ENCODE measurements around the gene ADCK2.
A peak's percentile ranks its signal among the peaks of the same experiment; 100 is the strongest.

Gene ADCK2

GRCh38 chr7:140659856-140660255 is 12.9 kb upstream of the ADCK2 start:
- TF ChIP-seq CREB1 (IDR thresholded peaks at IDR 0.05; ENCODE audit: low read depth) (no peak), EGR1 (IDR thresholded peaks at IDR 0.05) (no peak), TAF1 (IDR thresholded peaks at IDR 0.05; ENCODE audit: low read depth) (no peak), REST (IDR thresholded peaks at IDR 0.05; ENCODE audit: low read depth) (no peak), NFIC (IDR thresholded peaks at IDR 0.05) (no peak), CEBPB (IDR thresholded peaks at IDR 0.05) (no peak)

- TF ChIP-seq EGR1 (IDR thresholded peaks at IDR 0.05) (no peak), REST (IDR thresholded peaks at IDR 0.05; ENCODE audit: low read depth) (no peak), RAD21 (IDR thresholded peaks at IDR 0.05; ENCODE audit: low read depth) (peak; percentile 40), FOXM1 (IDR thresholded peaks at IDR 0.05; ENCODE audit: borderline replicate concordance, low read depth) (no peak), ZBTB7A (IDR thresholded peaks at IDR 0.05; ENCODE audit: low read depth) (no peak), CREB1 (IDR thresholded peaks at IDR 0.05; ENCODE audit: low read depth) (no peak)
These were observed 11.6 kb upstream of the ADCK2 start for GRCh38 chr7:140661124-140661523.

DNA sequence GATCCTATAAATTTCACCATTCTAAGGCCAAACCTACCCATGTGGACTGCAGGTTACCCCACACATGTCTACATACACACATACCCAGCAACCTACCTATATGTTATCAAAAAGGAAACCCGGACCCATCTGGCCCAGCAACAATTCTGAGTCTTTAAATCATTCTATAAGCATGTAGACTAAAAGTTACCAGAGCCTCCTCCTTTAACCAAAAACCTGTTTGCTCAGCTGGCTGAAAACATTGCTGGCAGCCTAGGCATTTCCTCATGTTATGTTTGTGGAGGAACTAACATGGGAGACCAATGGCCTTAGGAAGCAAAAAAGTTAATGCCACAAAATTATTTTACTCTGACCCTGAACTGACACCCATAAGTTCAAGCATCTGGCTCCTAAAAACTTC is 5.3 kb upstream of the ADCK2 start:
- no peak for TF ChIP-seq TEAD4 (IDR thresholded peaks at IDR 0.05)
- TF ChIP-seq, protein P1, sequence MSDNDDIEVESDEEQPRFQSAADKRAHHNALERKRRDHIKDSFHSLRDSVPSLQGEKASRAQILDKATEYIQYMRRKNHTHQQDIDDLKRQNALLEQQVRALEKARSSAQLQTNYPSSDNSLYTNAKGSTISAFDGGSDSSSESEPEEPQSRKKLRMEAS (IDR thresholded peaks at IDR 0.05) = no peak
- no peak for TF ChIP-seq TCF12 (IDR thresholded peaks at IDR 0.05; ENCODE audit: low read depth)
- no peak for TF ChIP-seq FOXM1 (IDR thresholded peaks at IDR 0.05; ENCODE audit: borderline replicate concordance, low read depth)
- no peak for TF ChIP-seq RAD21 (IDR thresholded peaks at IDR 0.05; ENCODE audit: low read depth)
- TF ChIP-seq REST (IDR thresholded peaks at IDR 0.05; ENCODE audit: low read depth) = no peak
- TF ChIP-seq NFIC (IDR thresholded peaks at IDR 0.05) = no peak
- TF ChIP-seq EGR1 (IDR thresholded peaks at IDR 0.05) = no peak
- TF ChIP-seq YY1 (IDR thresholded peaks at IDR 0.05; ENCODE audit: low read depth) = no peak
- no peak for TF ChIP-seq CREB1 (IDR thresholded peaks at IDR 0.05; ENCODE audit: low read depth)
- no peak for TF ChIP-seq ZBTB7A (IDR thresholded peaks at IDR 0.05; ENCODE audit: low read depth)

DNA sequence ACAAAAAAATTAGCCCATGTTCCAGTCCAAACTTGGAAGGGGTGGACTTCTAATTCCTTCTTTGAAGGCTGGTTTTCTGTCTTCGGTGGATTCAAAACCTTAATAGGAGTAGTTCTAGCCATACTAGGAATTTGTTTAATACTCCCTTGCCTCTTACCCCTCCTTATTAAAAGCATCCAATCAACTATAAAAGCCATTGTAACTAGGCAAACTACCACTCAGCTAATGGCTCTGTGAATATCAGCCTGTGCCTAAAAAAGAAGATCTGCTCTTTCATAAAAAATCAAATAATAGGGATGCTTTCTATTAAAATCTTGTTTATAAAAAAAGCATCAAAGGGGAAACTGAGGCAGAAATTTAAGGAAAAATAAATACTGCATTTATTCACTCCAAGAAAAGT is 4.1 kb upstream of the ADCK2 start:
- TF ChIP-seq TAF1 (IDR thresholded peaks at IDR 0.05; ENCODE audit: low read depth) (no peak), CEBPB (IDR thresholded peaks at IDR 0.05) (no peak), TCF12 (IDR thresholded peaks at IDR 0.05; ENCODE audit: low read depth) (no peak), EGR1 (IDR thresholded peaks at IDR 0.05) (no peak), FOXM1 (IDR thresholded peaks at IDR 0.05; ENCODE audit: borderline replicate concordance, low read depth) (no peak), NFIC (IDR thresholded peaks at IDR 0.05) (no peak), TEAD4 (IDR thresholded peaks at IDR 0.05) (no peak), EP300 (IDR thresholded peaks at IDR 0.05; ENCODE audit: borderline replicate concordance) (no peak), ZBTB7A (IDR thresholded peaks at IDR 0.05; ENCODE audit: low read depth) (no peak), CREB1 (IDR thresholded peaks at IDR 0.05; ENCODE audit: low read depth) (no peak), REST (IDR thresholded peaks at IDR 0.05; ENCODE audit: low read depth) (no peak), RAD21 (IDR thresholded peaks at IDR 0.05; ENCODE audit: low read depth) (no peak), YY1 (IDR thresholded peaks at IDR 0.05; ENCODE audit: low read depth) (no peak)
- TF ChIP-seq, protein P1 (IDR thresholded peaks at IDR 0.05) = no peak
- TF ChIP-seq, protein P2, sequence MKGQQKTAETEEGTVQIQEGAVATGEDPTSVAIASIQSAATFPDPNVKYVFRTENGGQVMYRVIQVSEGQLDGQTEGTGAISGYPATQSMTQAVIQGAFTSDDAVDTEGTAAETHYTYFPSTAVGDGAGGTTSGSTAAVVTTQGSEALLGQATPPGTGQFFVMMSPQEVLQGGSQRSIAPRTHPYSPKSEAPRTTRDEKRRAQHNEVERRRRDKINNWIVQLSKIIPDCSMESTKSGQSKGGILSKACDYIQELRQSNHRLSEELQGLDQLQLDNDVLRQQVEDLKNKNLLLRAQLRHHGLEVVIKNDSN (IDR thresholded peaks at IDR 0.05) = no peak
